K562 (cell line): Measurements from ENCODE around the gene RPS27. TPM values are rescaled to one million over a fixed set of nuclear protein-coding genes. Genes with fewer than 3 reads are reported as not detected.

Source experiments
- ATAC-seq: fragments of 200-7000 bp; cut with Tn5 transposase; 3 replicates; pipeline ENCODE4 v1.9.1; 2020; ENCODE audit warnings: moderate library complexity
- BruUV-seq: library from RNA; stranded (reverse); fragments of 400-500 nt; replicated peaks from 2 replicates; lab custom pipeline; 2021; lab: Mats Ljungman, UMichigan
- CTCF ChIA-PET: fragments of 300-600 bp; formaldehyde crosslinking; extraction: SDS; loops from one replicate; lab custom pipeline; 2021; ENCODE audit warnings: low intra/inter-chr PET ratio; lab: Yijun Ruan, JAX
- POLR2A ChIA-PET: fragments of 300-600, 350-650 bp; sonication (Branson Sonifier 250); formaldehyde crosslinking; extraction: SDS; loops from one replicate; lab custom pipeline; 2021; ENCODE audit warnings: antibody characterized with exemption, inconsistent platforms; lab: Yijun Ruan, JAX
- DNase-seq, 4 experiments: peaks; one replicate each; pipeline versions ENCODE4 v3.0.0 to v3.0.0-alpha.2; 2011 to 2018; ENCODE audit warnings: low spot score in 3 of 4, mixed read lengths in 3 of 4; ENCODE audit errors: extremely low read depth in 1 of 4
- FAIRE-seq: peaks from 2 replicates; lab custom pipeline; 2011; peaks lifted over from hg19 to GRCh38; lab: Jason Lieb, UNC
- H2AFZ ChIP-seq: 2 replicates; pipeline ENCODE4 v1.6.0; 2011; ENCODE audit warnings: low read depth, low read length, control low read depth, inconsistent platforms
- H3K27ac ChIP-seq: fragments of 200-600 bp; 3 replicates; pipeline ENCODE4 v1.8.0; 2011; ENCODE audit warnings: low read depth, mild to moderate bottlenecking, control low read depth, inconsistent platforms, low read length, moderate library complexity, mixed read lengths; ENCODE audit errors: extremely low read depth
- H3K27me3 ChIP-seq, 2 experiments: fragments of 300-600 bp in 1 of 2; 2 replicates in 1 of 2; 3 replicates in 1 of 2; pipeline versions ENCODE4 v1.6.0 to v1.8.0; 2011; ENCODE audit warnings: inconsistent platforms in 2 of 2, low read length in 2 of 2, mild to moderate bottlenecking in 1 of 2, mixed read lengths in 1 of 2, moderate library complexity in 1 of 2; ENCODE audit not compliant: control insufficient read depth in 2 of 2, insufficient read depth in 2 of 2
- H3K36me3 ChIP-seq: fragments of 300-600 bp; 3 replicates; pipeline ENCODE4 v1.8.0; 2011; ENCODE audit warnings: mild to moderate bottlenecking, low read length, inconsistent platforms; ENCODE audit not compliant: control insufficient read depth, insufficient read depth
- H3K4me1 ChIP-seq, 2 experiments: fragments of 200-600 bp in 1 of 2; replicated peaks in 1 of 2; 2 replicates in 1 of 2; 3 replicates in 1 of 2; pipeline versions ENCODE4 v1.5.1 to v1.8.0; 2011; ENCODE audit warnings: inconsistent platforms in 2 of 2, low read length in 2 of 2, mild to moderate bottlenecking in 1 of 2, mixed read lengths in 1 of 2, moderate library complexity in 1 of 2; ENCODE audit not compliant: control insufficient read depth in 2 of 2, insufficient read depth in 2 of 2
- H3K4me2 ChIP-seq: 2 replicates; pipeline ENCODE4 v1.6.1; 2011; ENCODE audit warnings: low read length, control low read depth, inconsistent platforms, mixed read lengths; ENCODE audit not compliant: insufficient read depth
- H3K4me3 ChIP-seq: fragments of 200-600 bp; sonication (generic), shearing (Covaris generic); 2 replicates; pipeline ENCODE4 v1.5.1; 2016; ENCODE audit warnings: control low read depth, inconsistent platforms
- H3K79me2 ChIP-seq: fragments of 200-600 bp; 3 replicates; pipeline ENCODE4 v1.8.0; 2011; ENCODE audit warnings: low read length, inconsistent platforms; ENCODE audit not compliant: control insufficient read depth, insufficient read depth
- H3K9ac ChIP-seq, 2 experiments: 2 replicates each; pipeline versions ENCODE4 v1.6.0 to v1.6.1; 2011; ENCODE audit warnings: low read depth in 2 of 2, low read length in 2 of 2, control low read depth in 1 of 2, inconsistent platforms in 1 of 2, mild to moderate bottlenecking in 1 of 2, mixed read lengths in 1 of 2; ENCODE audit not compliant: insufficient read depth in 1 of 2
- H3K9me1 ChIP-seq: one replicate; pipeline ENCODE4 v1.6.0; 2011; ENCODE audit warnings: inconsistent platforms, mild to moderate bottlenecking, low read length, moderate library complexity; ENCODE audit not compliant: control insufficient read depth, insufficient read depth
- H3K9me3 ChIP-seq: replicated peaks from 2 replicates; pipeline ENCODE4 v1.5.1; 2011; ENCODE audit warnings: low read depth, low read length, inconsistent platforms; ENCODE audit not compliant: control insufficient read depth, insufficient read depth
- H4K20me1 ChIP-seq: replicated peaks from 2 replicates; pipeline ENCODE4 v1.6.1; 2011; ENCODE audit warnings: low read length, inconsistent platforms, mixed read lengths; ENCODE audit not compliant: control insufficient read depth, insufficient read depth
- CEBPG ChIP-seq, 3 experiments: fragments of 200-800 bp in 1 of 3; sonication (Bioruptor generic) in 1 of 3; sonication (generic) in 1 of 3; formaldehyde crosslinking in 1 of 3; IDR thresholded peaks in 2 of 3; conservative IDR thresholded peaks in 1 of 3; 2 replicates each; pipeline versions ENCODE4 v1.6.1 to v1.8.0; 2016 to 2022; ENCODE audit warnings: missing compliant biosample characterization in 2 of 3, missing genetic modification characterization in 2 of 3, mild to moderate bottlenecking in 1 of 3, missing genetic modification reagents in 1 of 3
- CHAMP1 ChIP-seq: fragments of 450-650 bp; IDR thresholded peaks from 2 replicates; pipeline ENCODE4 v1.6.1; 2016; ENCODE audit warnings: mild to moderate bottlenecking
- CHD1 ChIP-seq: fragments of 200-600 bp; sonication (generic); IDR thresholded peaks from one replicate; pipeline ENCODE4 v1.6.1; 2012; ENCODE audit warnings: mild to moderate bottlenecking, moderate library complexity, low read length, inconsistent platforms
- CREB3L1 ChIP-seq: fragments of 450-650 bp; IDR thresholded peaks from 2 replicates; pipeline ENCODE4 v1.6.1; 2014; ENCODE audit warnings: low read depth, mild to moderate bottlenecking, moderate library complexity, borderline replicate concordance
- FOXK1 ChIP-seq: sonication (generic); formaldehyde crosslinking; IDR thresholded peaks from 2 replicates; pipeline ENCODE4 v1.8.0; 2022; ENCODE audit warnings: missing genetic modification reagents, mild to moderate bottlenecking, borderline replicate concordance
- JUN ChIP-seq, 2 experiments: sonication (generic) in 1 of 2; formaldehyde crosslinking in 1 of 2; IDR thresholded peaks; 2 replicates each; pipeline versions ENCODE4 v1.6.1 to v1.8.0; 2012 to 2022; ENCODE audit warnings: borderline replicate concordance in 2 of 2, mild to moderate bottlenecking in 2 of 2, improper control_type of control experiment in 1 of 2, low read depth in 1 of 2, low read length in 1 of 2, missing genetic modification reagents in 1 of 2
- MCM5 ChIP-seq: fragments of 450-650 bp; IDR thresholded peaks from 2 replicates; pipeline ENCODE4 v1.6.1; 2016; ENCODE audit warnings: low read depth
- NCOA4 ChIP-seq: fragments of 450-650 bp; IDR thresholded peaks from 2 replicates; pipeline ENCODE4 v1.6.1; 2018; ENCODE audit warnings: mild to moderate bottlenecking; ENCODE audit not compliant: partially characterized antibody
- NCOA6 ChIP-seq: fragments of 450-650 bp; IDR thresholded peaks from 2 replicates; pipeline ENCODE4 v1.6.1; 2017; ENCODE audit warnings: mild to moderate bottlenecking
- POLR2A ChIP-seq: fragments of 450-650 bp; conservative IDR thresholded peaks from 2 replicates; pipeline ENCODE4 v1.6.1; 2016
- PYGO2 ChIP-seq: fragments of 450-650 bp; IDR thresholded peaks from 2 replicates; pipeline ENCODE4 v1.6.1; 2016; ENCODE audit warnings: mild to moderate bottlenecking, missing genetic modification characterization, moderate library complexity, missing compliant biosample characterization
- RBM14 ChIP-seq: fragments of 200-400 bp; formaldehyde crosslinking; IDR thresholded peaks from 2 replicates; pipeline ENCODE4 v1.6.1; 2018; ENCODE audit warnings: low read depth, mild to moderate bottlenecking, low read length, moderate library complexity, borderline replicate concordance; ENCODE audit not compliant: insufficient read depth
- SREBF2 ChIP-seq: sonication (generic); formaldehyde crosslinking; IDR thresholded peaks from 2 replicates; pipeline ENCODE4 v1.4.0; 2020; ENCODE audit warnings: mild to moderate bottlenecking, missing genetic modification reagents
- TARDBP ChIP-seq: fragments of 450-650 bp; IDR thresholded peaks from 2 replicates; pipeline ENCODE4 v1.6.1; 2016
- YBX1 ChIP-seq: fragments of 450-650 bp; IDR thresholded peaks from 2 replicates; pipeline ENCODE4 v1.7.1; 2016; ENCODE audit warnings: mild to moderate bottlenecking
- ZNF57 ChIP-seq: fragments of 450-650 bp; formaldehyde crosslinking; IDR thresholded peaks from 2 replicates; pipeline ENCODE4 v1.4.0; 2020; ENCODE audit warnings: mild to moderate bottlenecking, moderate library complexity
- WGBS: fragments of 100-300 bp; shearing (Covaris generic); methylation state at CpG from one replicate; pipeline ENCODE4 v1.1.6; 2016; ENCODE audit warnings: low coverage, mixed read lengths; ENCODE audit not compliant: insufficient coverage; ENCODE audit errors: missing lambda C conversion rate; 5-methylcytosine and 5-hydroxymethylcytosine counted together
- in situ Hi-C: fragments of 300-500 bp; cut with MboI; formaldehyde crosslinking; loops from 4 replicates; pipeline ENCODE4 v1.15.0; 2018; ENCODE audit warnings: inconsistent platforms, mixed read lengths
- intact Hi-C: fragments of 100-400 bp; cut with micrococcal nuclease; formaldehyde crosslinking; loops from 2 replicates; pipeline ENCODE4 v1.14.2; 2022
- polyA plus RNA-seq, 8 experiments: library from polyadenylated mRNA; depleted of rRNA in 4 of 8; stranded (reverse) in 5 of 8; unstranded in 3 of 8; fragments of >200 nt; fragmentation: Nextera tagmentation in 2 of 8; fragmentation: Illumina TruSeq in 1 of 8; extraction: Ambion mirVana in 2 of 8; extraction: Trizol in 1 of 8; gene quantifications; 2 replicates each; pipeline versions ENCODE4 v1.2.1 to v1.2.3, GENCODE V29; 2011 to 2014; ENCODE audit warnings: inconsistent platforms in 1 of 8, missing spikeins in 1 of 8
- total RNA-seq, 7 experiments: library from RNA; depleted of rRNA in 6 of 7; stranded (reverse); fragments of >200 nt in 6 of 7; fragmentation: Illumina TruSeq in 2 of 7; extraction: Trizol in 2 of 7; gene quantifications; 2 replicates each; pipeline versions ENCODE4 v1.2.1 to v1.2.3, GENCODE V29; 2011 to 2021; ENCODE audit warnings: low replicate concordance in 1 of 7

RPS27 gene
- total and polyA plus RNA-seq, 9 of the 15 experiments (the other 6 are each of a cell fraction or from before 2014, with no cell fraction given) = 2,091 to 9,377 (median 6,706) TPM

- TF ChIP-seq JUN (IDR thresholded peaks at IDR 0.05; ENCODE audit: borderline replicate concordance, low read depth, low read length) (peak; percentile 60), JUN (CRISPR knock-in tag; IDR thresholded peaks at IDR 0.05; ENCODE audit: borderline replicate concordance) (no peak; the same call in 1 of the 2 replicates), NCOA6 (no peak), CHAMP1 (no peak), YBX1 (no peak), ZNF57 (CRISPR knock-in tag) (no peak)
Measured at GRCh38 chr1:153967107-153967999, 23.2 kb upstream of the RPS27 start, which contains the start of gene CREB3L4 (continued).

GRCh38 chr1:153968000-153968363 lies 22.6 kb upstream of the RPS27 start:
- ATAC-seq (no peak), DNase-seq (no peak), FAIRE-seq (no peak)
- CTCF ChIA-PET = no interaction called here
- Histone ChIP-seq H3K36me3 (peaks cover 1% of the 10 kb centered on the region; the same call in 2 of the 3 replicates), H3K4me1 (peaks cover 7 to 15% of the 10 kb centered on the region in 2 experiments; a peak in 4 of 5 replicates), H3K9me3 (no peaks in the 10 kb centered on the region), H3K9ac (peak overlapping the region; percentile 89 to 99), H3K27me3 (no peaks in the 10 kb centered on the region), H3K79me2 (peaks cover 39% of the 10 kb centered on the region), H3K27ac (peak overlapping the region; percentile 82), H3K9me1 (no peaks in the 10 kb centered on the region), H3K4me3 (peak overlapping the region; percentile 51), H3K4me2 (peak overlapping the region; percentile 87), H2AFZ (peak overlapping the region; percentile 89), H4K20me1 (no peaks in the 10 kb centered on the region)
- POLR2A ChIA-PET = interaction anchor here (0.5 to 4.8 kb wide), 12 partner anchors 9 to 323 kb away, joined by 3 to 84 read pairs (median 6); partner anchors contain the start of genes CRTC2, DENND4B, JTB and RAB13
- WGBS = 0% methylated on average over 7 of the region's 8 CpGs
- intact Hi-C loops (loop anchor here (5.0 kb wide), 1 partner anchor 171 kb away; no protein-coding TSS in a partner anchor), in situ Hi-C loops (no loop called here)
- BruUV-seq = TSS peak; percentile 56
- no peak for TF ChIP-seq TARDBP
- peak; percentile 51 for TF ChIP-seq CHD1
- 0 out of 2 replicates have a peak, but pooled peaks have one; percentile 2 for TF ChIP-seq FOXK1 (CRISPR knock-in tag)
- no peak for TF ChIP-seq CEBPG (CRISPR knock-in tag; IDR thresholded peaks at IDR 0.05)
- TF ChIP-seq CEBPG (tag; conservative IDR thresholded peaks at IDR 0.05 in 1 of 2, IDR thresholded peaks at IDR 0.05 in 1 of 2) = no peak
- no peak for TF ChIP-seq PYGO2 (tag)
- no peak for TF ChIP-seq POLR2A
- TF ChIP-seq SREBF2 = no peak
- TF ChIP-seq CREB3L1 = 0 out of 2 replicates have a peak, but pooled peaks have one; percentile 18
- TF ChIP-seq RBM14 = no peak
- TF ChIP-seq MCM5 = no peak
- TF ChIP-seq NCOA4 = no peak
